CD8-positive, alpha-beta memory T cell (primary cell): ENCODE results near the gene PATJ. TPM values are rescaled to one million over a fixed set of nuclear protein-coding genes. Genes with fewer than 3 reads are reported as not detected.

Experiments used
- CTCF ChIA-PET: fragments of 350-600 bp; sonication (Branson Sonifier 250); formaldehyde crosslinking; loops from one replicate; lab custom pipeline; 2021; ENCODE audit warnings: antibody characterized with exemption; lab: Charles Lee
- POLR2A ChIA-PET: fragments of 350-600 bp; sonication (Branson Sonifier 250); formaldehyde crosslinking; loops from one replicate; lab custom pipeline; 2021; ENCODE audit warnings: antibody characterized with exemption; lab: Charles Lee
- DNase-seq, 5 donors: peaks; one replicate each; pipeline versions ENCODE4 v3.0.0 to v3.0.0-alpha.2; 2020 to 2022; ENCODE audit warnings: mixed read lengths in 1 of 5
- H3K27ac ChIP-seq: one replicate; pipeline ENCODE4 v1.7.0; 2013; ENCODE audit warnings: low read depth, mild to moderate bottlenecking, low read length, moderate library complexity
- H3K27me3 ChIP-seq: 2 replicates; pipeline ENCODE4 v1.7.0; 2013; ENCODE audit warnings: low read length, mild to moderate bottlenecking; ENCODE audit not compliant: insufficient read depth, poor library complexity, severe bottlenecking
- H3K36me3 ChIP-seq: 2 replicates; pipeline ENCODE4 v1.7.0; 2013; ENCODE audit warnings: mild to moderate bottlenecking, low read length, moderate library complexity; ENCODE audit not compliant: insufficient read depth
- H3K4me1 ChIP-seq: 2 replicates; pipeline ENCODE4 v1.7.0; 2013; ENCODE audit warnings: mild to moderate bottlenecking, low read length, moderate library complexity; ENCODE audit not compliant: insufficient read depth
- H3K4me3 ChIP-seq: 2 replicates; pipeline ENCODE4 v1.7.0; 2013; ENCODE audit warnings: mild to moderate bottlenecking, low read length
- H3K9me3 ChIP-seq: 2 replicates; pipeline ENCODE4 v1.7.0; 2013; ENCODE audit warnings: mild to moderate bottlenecking, low read length
- H3K27ac Mint-ChIP-seq, 8 donors: one replicate each; pipeline ENCODE4 v1.8.0; 2020 to 2021; ENCODE audit warnings: mixed read lengths in 8 of 8, mild to moderate bottlenecking in 6 of 8, inconsistent platforms in 3 of 8, moderate library complexity in 3 of 8
- H3K27me3 Mint-ChIP-seq, 2 donors: one replicate each; pipeline ENCODE4 v1.8.0; 2020 to 2021; ENCODE audit warnings: mixed read lengths in 2 of 2, mild to moderate bottlenecking in 1 of 2, moderate library complexity in 1 of 2
- H3K36me3 Mint-ChIP-seq, 3 donors: one replicate each; pipeline ENCODE4 v1.8.0; 2020 to 2021; ENCODE audit warnings: mixed read lengths in 3 of 3, inconsistent platforms in 1 of 3, mild to moderate bottlenecking in 1 of 3
- H3K4me1 Mint-ChIP-seq, 3 donors: one replicate each; pipeline ENCODE4 v1.8.0; 2020 to 2021; ENCODE audit warnings: mixed read lengths in 3 of 3, inconsistent platforms in 1 of 3, mild to moderate bottlenecking in 1 of 3
- H3K4me3 Mint-ChIP-seq, 7 donors: one replicate each; pipeline ENCODE4 v1.8.0; 2020 to 2021; ENCODE audit warnings: mixed read lengths in 7 of 7, mild to moderate bottlenecking in 6 of 7, moderate library complexity in 4 of 7, inconsistent platforms in 2 of 7
- H3K9me3 Mint-ChIP-seq, 5 donors: one replicate each; pipeline ENCODE4 v1.8.0; 2020 to 2022; ENCODE audit warnings: mixed read lengths in 5 of 5, mild to moderate bottlenecking in 3 of 5, moderate library complexity in 2 of 5, inconsistent platforms in 1 of 5
- polyA plus RNA-seq: library from polyadenylated mRNA; unstranded; fragments of 300-500 nt; fragmentation: Illumina TruSeq; gene quantifications from one replicate; pipeline ENCODE4 v1.2.3, GENCODE V29; 2021
- total RNA-seq, 2 experiments: library from RNA; stranded (reverse); gene quantifications; one replicate each; pipeline ENCODE4 v1.2.3, GENCODE V29; 2021

The PATJ gene
- total and polyA plus RNA-seq, 3 experiments from 2014 or later: 9.8 to 24.4 (median 10.3) TPM

GRCh38 chr1:61895175-61895574 lies 152.9 kb downstream of the PATJ start:
- Mint-ChIP-seq H3K36me3 (peaks cover 37 to 69% (median 49%) of the 10 kb centered on the region in 3 donors), H3K27ac (no peak overlapping the region), H3K4me1 (no peaks in the 10 kb centered on the region), H3K27me3 (no peaks in the 10 kb centered on the region), H3K4me3 (no peak overlapping the region), H3K9me3 (peaks cover 0 to 7% (median 3%) of the 10 kb centered on the region in 5 donors)
- no peaks in the 10 kb centered on the region for H3K27me3 ChIP-seq
- no peak overlapping the region for H3K4me3 ChIP-seq
- DNase-seq: no peak
- H3K9me3 ChIP-seq: no peaks in the 10 kb centered on the region
- ChIA-PET CTCF (no interaction called here), POLR2A (no interaction called here)
- no peak overlapping the region for H3K27ac ChIP-seq
- no peaks in the 10 kb centered on the region for H3K36me3 ChIP-seq
- H3K4me1 ChIP-seq: no peaks in the 10 kb centered on the region

GRCh38 chr1:61898658-61899057 lies 156.4 kb downstream of the PATJ start:
- no peaks in the 10 kb centered on the region for H3K4me1 Mint-ChIP-seq

GRCh38 chr1:61904354-61904753 lies 162.1 kb downstream of the PATJ start:
- Mint-ChIP-seq H3K27ac (no peak overlapping the region), H3K4me1 (no peaks in the 10 kb centered on the region), H3K36me3 (peaks cover 21 to 68% (median 25%) of the 10 kb centered on the region in 3 donors), H3K9me3 (no peaks in the 10 kb centered on the region), H3K27me3 (no peaks in the 10 kb centered on the region), H3K4me3 (no peak overlapping the region)
- no peaks in the 10 kb centered on the region for H3K4me1 ChIP-seq
- no peaks in the 10 kb centered on the region for H3K36me3 ChIP-seq
- POLR2A ChIA-PET: no interaction called here
- no peak overlapping the region for H3K4me3 ChIP-seq
- no peak for DNase-seq
- no peaks in the 10 kb centered on the region for H3K9me3 ChIP-seq
- no peaks in the 10 kb centered on the region for H3K27me3 ChIP-seq
- CTCF ChIA-PET: no interaction called here
- H3K27ac ChIP-seq: no peak overlapping the region

More at GRCh38 chr1:61898658-61899057, 156.4 kb downstream of the PATJ start:
- POLR2A ChIA-PET: no interaction called here
- DNase-seq: no peak
- Mint-ChIP-seq H3K9me3 (peaks cover 0 to 7% (median 3%) of the 10 kb centered on the region in 5 donors), H3K36me3 (peaks cover 31 to 72% (median 49%) of the 10 kb centered on the region in 3 donors), H3K27ac (no peak overlapping the region), H3K27me3 (no peaks in the 10 kb centered on the region), H3K4me3 (no peak overlapping the region)
- H3K27me3 ChIP-seq: no peaks in the 10 kb centered on the region
- no peaks in the 10 kb centered on the region for H3K4me1 ChIP-seq
- no peak overlapping the region for H3K27ac ChIP-seq
- H3K36me3 ChIP-seq: no peaks in the 10 kb centered on the region
- CTCF ChIA-PET: no interaction called here
- H3K4me3 ChIP-seq: no peak overlapping the region
- no peaks in the 10 kb centered on the region for H3K9me3 ChIP-seq

- H3K4me3 ChIP-seq: no peak overlapping the region
- H3K4me1 Mint-ChIP-seq: no peaks in the 10 kb centered on the region
- H3K4me3 Mint-ChIP-seq: no peak overlapping the region
- peaks cover 11 to 65% (median 21%) of the 10 kb centered on the region in 3 donors for H3K36me3 Mint-ChIP-seq
- no peak overlapping the region for H3K27ac Mint-ChIP-seq
- ChIA-PET POLR2A (no interaction called here), CTCF (no interaction called here)
- DNase-seq: no peak
- no peaks in the 10 kb centered on the region for H3K4me1 ChIP-seq
- no peaks in the 10 kb centered on the region for H3K27me3 Mint-ChIP-seq
- H3K27ac ChIP-seq: no peak overlapping the region
- no peaks in the 10 kb centered on the region for H3K27me3 ChIP-seq
- no peaks in the 10 kb centered on the region for H3K9me3 Mint-ChIP-seq
- no peaks in the 10 kb centered on the region for H3K36me3 ChIP-seq
- no peaks in the 10 kb centered on the region for H3K9me3 ChIP-seq
Observed at GRCh38 chr1:61907102-61907501, 164.8 kb downstream of the PATJ start.

- Histone ChIP-seq H3K4me3 (no peak overlapping the region), H3K27ac (no peak overlapping the region), H3K4me1 (no peaks in the 10 kb centered on the region), H3K27me3 (no peaks in the 10 kb centered on the region), H3K36me3 (peaks cover 3% of the 10 kb centered on the region), H3K9me3 (no peaks in the 10 kb centered on the region)
- POLR2A ChIA-PET: no interaction called here
- CTCF ChIA-PET: no interaction called here
- Mint-ChIP-seq H3K4me3 (no peak overlapping the region), H3K27me3 (no peaks in the 10 kb centered on the region), H3K36me3 (peaks cover 11 to 61% (median 25%) of the 10 kb centered on the region in 3 donors), H3K9me3 (no peaks in the 10 kb centered on the region), H3K27ac (no peak overlapping the region), H3K4me1 (no peaks in the 10 kb centered on the region)
- DNase-seq: no peak
Observed at GRCh38 chr1:61910035-61910434, 167.8 kb downstream of the PATJ start.

- POLR2A ChIA-PET: no interaction called here
- Mint-ChIP-seq H3K27me3 (no peaks in the 10 kb centered on the region), H3K4me1 (no peaks in the 10 kb centered on the region), H3K4me3 (no peak overlapping the region), H3K27ac (no peak overlapping the region), H3K9me3 (no peaks in the 10 kb centered on the region), H3K36me3 (peaks cover 13 to 57% (median 25%) of the 10 kb centered on the region in 3 donors)
- CTCF ChIA-PET: no interaction called here
- no peaks in the 10 kb centered on the region for H3K4me1 ChIP-seq
- no peak overlapping the region for H3K4me3 ChIP-seq
- no peaks in the 10 kb centered on the region for H3K27me3 ChIP-seq
- peaks cover 5% of the 10 kb centered on the region for H3K36me3 ChIP-seq
- no peak overlapping the region for H3K27ac ChIP-seq
- no peaks in the 10 kb centered on the region for H3K9me3 ChIP-seq
- no peak for DNase-seq
Observed at GRCh38 chr1:61914823-61915482, 172.7 kb downstream of the PATJ start.

- no peaks in the 10 kb centered on the region for H3K4me1 ChIP-seq
- ChIA-PET CTCF (no interaction called here), POLR2A (no interaction called here)
- no peak for DNase-seq
- no peak overlapping the region for H3K4me3 ChIP-seq
- H3K27me3 ChIP-seq: no peaks in the 10 kb centered on the region
- no peaks in the 10 kb centered on the region for H3K4me1 Mint-ChIP-seq
- no peak overlapping the region for H3K4me3 Mint-ChIP-seq
- H3K36me3 Mint-ChIP-seq: peaks cover 10 to 48% (median 36%) of the 10 kb centered on the region in 3 donors
- H3K36me3 ChIP-seq: no peaks in the 10 kb centered on the region
- no peaks in the 10 kb centered on the region for H3K9me3 ChIP-seq
- no peak overlapping the region for H3K27ac ChIP-seq
- H3K9me3 Mint-ChIP-seq: peaks cover 0 to 2% (median 0%) of the 10 kb centered on the region in 5 donors
- no peaks in the 10 kb centered on the region for H3K27me3 Mint-ChIP-seq
- no peak overlapping the region for H3K27ac Mint-ChIP-seq
Observed at GRCh38 chr1:61921435-61921834, 179.2 kb downstream of the PATJ start.

GRCh38 chr1:61922950-61923480 lies 180.7 kb downstream of the PATJ start:
- no peaks in the 10 kb centered on the region for H3K27me3 ChIP-seq
- H3K9me3 ChIP-seq: no peaks in the 10 kb centered on the region
- H3K4me3 ChIP-seq: no peak overlapping the region
- ChIA-PET CTCF (no interaction called here), POLR2A (no interaction called here)
- Mint-ChIP-seq H3K9me3 (peaks cover 0 to 2% (median 0%) of the 10 kb centered on the region in 5 donors), H3K36me3 (peaks cover 18 to 46% (median 29%) of the 10 kb centered on the region in 3 donors), H3K27me3 (no peaks in the 10 kb centered on the region), H3K27ac (no peak overlapping the region), H3K4me1 (no peaks in the 10 kb centered on the region), H3K4me3 (no peak overlapping the region)
- no peaks in the 10 kb centered on the region for H3K4me1 ChIP-seq
- H3K36me3 ChIP-seq: no peaks in the 10 kb centered on the region
- no peak overlapping the region for H3K27ac ChIP-seq
- DNase-seq: no peak
